HCT116 (cell line): ENCODE measurements around the gene PF4V1. TPM values are rescaled to one million over a fixed set of nuclear protein-coding genes. Genes with fewer than 3 reads are reported as not detected.

ENCODE experiments used
- ATAC-seq: fragments of 200-7000 bp; cut with Tn5 transposase; 2 replicates; pipeline ENCODE4 v1.9.1; 2020; ENCODE audit warnings: mild to moderate bottlenecking, moderate library complexity
- BruUV-seq: library from RNA; stranded (reverse); fragments of 400-500 nt; replicated peaks from 2 replicates; lab custom pipeline; 2021; lab: Mats Ljungman, UMichigan
- CTCF ChIA-PET: fragments of 300-600 bp; sonication (Branson Sonifier 250); formaldehyde crosslinking; loops from one replicate; lab custom pipeline; 2021; ENCODE audit warnings: antibody characterized with exemption; lab: Charles Lee
- POLR2A ChIA-PET: fragments of 300-600, 350-600 bp; sonication (Branson Sonifier 250); formaldehyde crosslinking; loops from one replicate; lab custom pipeline; 2021; ENCODE audit warnings: antibody characterized with exemption; lab: Charles Lee
- RAD21 ChIA-PET, 2 experiments: fragments of 300-600 bp; sonication (Branson Sonifier 250); formaldehyde crosslinking; loops; one replicate each; lab custom pipeline; 2023; ENCODE audit warnings: low total read pairs in 2 of 2; ENCODE audit not compliant: uncharacterized antibody in 2 of 2, unreplicated experiment in 2 of 2, low non-redundant PET in 1 of 2; lab: Charles Lee
- DNase-seq: peaks from one replicate; pipeline ENCODE4 v3.0.0-alpha.2; 2010; ENCODE audit warnings: low read depth, low spot score
- H2AFZ ChIP-seq: fragments of 200-600 bp; shearing (Covaris generic), sonication (generic); 2 replicates; pipeline ENCODE4 v1.6.1; 2017; ENCODE audit warnings: low read depth, mixed run types, mixed read lengths, antibody characterized with exemption, low read length; ENCODE audit not compliant: poor library complexity, severe bottlenecking
- H3K27ac ChIP-seq: 2 replicates; pipeline ENCODE4 v1.5.1; 2012; ENCODE audit warnings: low read depth, low read length
- H3K27me3 ChIP-seq: fragments of 200-600 bp; sonication (generic); 2 replicates; pipeline ENCODE4 v1.6.1; 2016; ENCODE audit warnings: mixed run types, low read length, mixed read lengths; ENCODE audit not compliant: insufficient read depth
- H3K36me3 ChIP-seq, 2 experiments: fragments of 200-500 bp in 1 of 2; fragments of 200-600 bp in 1 of 2; sonication (Bioruptor generic) in 1 of 2; sonication (generic) in 1 of 2; 2 replicates each; pipeline versions ENCODE4 v1.5.1 to v1.6.1; 2014 to 2016; ENCODE audit warnings: low read length in 2 of 2, inconsistent platforms in 1 of 2, mixed read lengths in 1 of 2, mixed run types in 1 of 2; ENCODE audit not compliant: insufficient read depth in 2 of 2, control insufficient read depth in 1 of 2
- H3K4me1 ChIP-seq, 2 experiments: fragments of 200-600 bp in 1 of 2; sonication (generic) in 1 of 2; 2 replicates each; pipeline versions ENCODE4 v1.5.1 to v1.6.1; 2012 to 2017; ENCODE audit warnings: low read length in 2 of 2, inconsistent platforms in 1 of 2, mild to moderate bottlenecking in 1 of 2, mixed read lengths in 1 of 2, mixed run types in 1 of 2, moderate library complexity in 1 of 2; ENCODE audit not compliant: insufficient read depth in 2 of 2, control insufficient read depth in 1 of 2
- H3K4me2 ChIP-seq: fragments of 200-600 bp; sonication (generic); 2 replicates; pipeline ENCODE4 v1.6.1; 2017; ENCODE audit warnings: mixed run types, low read length, mixed read lengths
- H3K4me3 ChIP-seq, 2 experiments: fragments of 200-600 bp in 1 of 2; sonication (generic) in 1 of 2; replicated peaks in 1 of 2; 2 replicates each; pipeline ENCODE4 v1.5.1; 2011 to 2016; ENCODE audit warnings: low read length in 2 of 2, control low read depth in 1 of 2, low read depth in 1 of 2, mild to moderate bottlenecking in 1 of 2, mixed read lengths in 1 of 2, mixed run types in 1 of 2
- H3K79me2 ChIP-seq: fragments of 200-600 bp; sonication (generic); 2 replicates; pipeline ENCODE4 v1.6.1; 2017; ENCODE audit warnings: mild to moderate bottlenecking, mixed run types, low read length, moderate library complexity, mixed read lengths; ENCODE audit not compliant: insufficient read depth
- H3K9ac ChIP-seq: fragments of 200-600 bp; sonication (generic); 2 replicates; pipeline ENCODE4 v1.6.1; 2016; ENCODE audit warnings: low read length, mixed read lengths
- H3K9me2 ChIP-seq: fragments of 200-600 bp; sonication (generic), shearing (Covaris generic); 2 replicates; pipeline ENCODE4 v1.6.1; 2017; ENCODE audit warnings: mixed run types, mild to moderate bottlenecking, moderate library complexity; ENCODE audit not compliant: insufficient read depth
- H3K9me3 ChIP-seq, 2 experiments: fragments of 200-500 bp in 1 of 2; fragments of 200-600 bp in 1 of 2; sonication (Bioruptor generic) in 1 of 2; sonication (generic) in 1 of 2; 2 replicates each; pipeline ENCODE4 v1.6.1; 2014 to 2017; ENCODE audit warnings: low read length in 2 of 2, mixed read lengths in 2 of 2, inconsistent platforms in 1 of 2, low read depth in 1 of 2, mild to moderate bottlenecking in 1 of 2, mixed run types in 1 of 2, moderate library complexity in 1 of 2; ENCODE audit not compliant: control insufficient read depth in 1 of 2, insufficient read depth in 1 of 2
- H4K20me1 ChIP-seq: fragments of 200-600 bp; sonication (generic), shearing (Covaris generic); 2 replicates; pipeline ENCODE4 v1.6.1; 2017; ENCODE audit warnings: mixed run types, mild to moderate bottlenecking, moderate library complexity; ENCODE audit not compliant: insufficient read depth
- ATF3 ChIP-seq: IDR thresholded peaks from 2 replicates; pipeline ENCODE4 v1.6.1; 2012
- CBX3 ChIP-seq: IDR thresholded peaks from 2 replicates; pipeline ENCODE4 v1.6.1; 2012; ENCODE audit warnings: low read depth
- CEBPB ChIP-seq: IDR thresholded peaks from 2 replicates; pipeline ENCODE4 v1.6.1; 2012; ENCODE audit warnings: low read depth
- EGR1 ChIP-seq: IDR thresholded peaks from 2 replicates; pipeline ENCODE4 v1.6.1; 2012; ENCODE audit warnings: low read depth
- ELF1 ChIP-seq: IDR thresholded peaks from 2 replicates; pipeline ENCODE4 v1.6.1; 2012; ENCODE audit warnings: low read depth, borderline replicate concordance
- EZH2 ChIP-seq: fragments of 200-600 bp; sonication (generic); IDR thresholded peaks from 2 replicates; pipeline ENCODE4 v1.6.1; 2017; ENCODE audit warnings: antibody characterized with exemption, mixed run types
- FOSL1 ChIP-seq: IDR thresholded peaks from 2 replicates; pipeline ENCODE4 v1.6.1; 2012; ENCODE audit warnings: low read depth
- JUND ChIP-seq: IDR thresholded peaks from 2 replicates; pipeline ENCODE4 v1.6.1; 2012
- POLR2A ChIP-seq: IDR thresholded peaks from 2 replicates; pipeline ENCODE4 v1.7.0; 2011; ENCODE audit warnings: borderline replicate concordance; ENCODE audit not compliant: insufficient read depth, insufficient read length; ENCODE audit errors: extremely low read depth
- POLR2AphosphoS5 ChIP-seq: IDR thresholded peaks from 2 replicates; pipeline ENCODE4 v1.6.1; 2011; ENCODE audit warnings: mild to moderate bottlenecking, low read depth, low read length, moderate library complexity
- SP1 ChIP-seq: IDR thresholded peaks from 2 replicates; pipeline ENCODE4 v1.6.1; 2012; ENCODE audit warnings: low read depth
- SRF ChIP-seq: IDR thresholded peaks from 2 replicates; pipeline ENCODE4 v1.6.1; 2012; ENCODE audit warnings: low read depth
- TCF7L2 ChIP-seq: IDR thresholded peaks from 2 replicates; pipeline ENCODE4 v1.7.0; 2011; ENCODE audit warnings: borderline replicate concordance, inconsistent platforms; ENCODE audit not compliant: insufficient read depth, insufficient read length; ENCODE audit errors: extremely low read depth
- YY1 ChIP-seq: IDR thresholded peaks from 2 replicates; pipeline ENCODE4 v1.6.1; 2011; ENCODE audit warnings: low read length, low read depth, moderate library complexity, mild to moderate bottlenecking; ENCODE audit not compliant: insufficient replicate concordance; ENCODE audit errors: extremely low read depth
- ZFX ChIP-seq: fragments of 450-650 bp; IDR thresholded peaks from 2 replicates; pipeline ENCODE4 v1.6.1; 2017
- intact Hi-C: fragments of 100-400 bp; cut with micrococcal nuclease; formaldehyde crosslinking; loops from 2 replicates; pipeline ENCODE4 v1.10.0; 2022
- total RNA-seq: library from RNA; stranded (reverse); gene quantifications from one replicate; pipeline ENCODE4 v1.2.1, GENCODE V29; 2021; ENCODE audit not compliant: unreplicated experiment
- TF ChIP-seq, protein P1 (sequence below): IDR thresholded peaks from 2 replicates; pipeline ENCODE4 v1.6.1; 2012; ENCODE audit warnings: low read depth
- TF ChIP-seq, protein P2 (sequence below): IDR thresholded peaks from 2 replicates; pipeline ENCODE4 v1.6.1; 2011; ENCODE audit warnings: mild to moderate bottlenecking, low read length, moderate library complexity; ENCODE audit not compliant: insufficient replicate concordance; ENCODE audit errors: extremely low read depth

PF4V1 gene
- total RNA-seq, 1 experiment from 2014 or later: not detected

DNA sequence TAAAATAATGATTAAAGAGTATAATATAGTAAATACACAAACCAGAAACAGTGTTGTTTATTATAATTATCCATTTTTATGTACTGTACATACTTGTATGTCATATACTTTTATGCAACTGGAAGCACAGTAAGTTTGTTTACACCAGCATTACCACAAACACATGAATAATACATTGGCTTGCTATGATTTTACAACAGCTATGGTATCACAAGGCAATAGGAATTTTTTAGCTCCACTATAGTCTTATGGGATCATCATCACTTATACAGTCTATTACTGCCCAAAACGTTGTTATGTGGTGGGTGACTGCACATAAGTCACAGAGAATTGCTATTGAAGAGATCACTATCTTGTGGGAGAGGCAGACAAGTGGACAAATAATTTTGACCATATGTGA, 1.8 kb upstream of the PF4V1 start:
- CTCF ChIA-PET: interaction anchor here (1.0 kb wide), 1 partner anchor 13 kb away, joined by 5 read pairs; no protein-coding TSS in a partner anchor
- Histone ChIP-seq H3K79me2 (no peaks in the 10 kb centered on the region), H3K9me3 (no peaks in the 10 kb centered on the region), H3K9me2 (no peaks in the 10 kb centered on the region), H3K36me3 (no peaks in the 10 kb centered on the region), H3K9ac (no peak overlapping the region), H3K27me3 (no peaks in the 10 kb centered on the region), H3K4me1 (no peaks in the 10 kb centered on the region), H3K27ac (no peak overlapping the region), H4K20me1 (no peaks in the 10 kb centered on the region), H2AFZ (no peak overlapping the region), H3K4me3 (no peak overlapping the region), H3K4me2 (no peak overlapping the region)
- ATAC-seq (no peak), DNase-seq (no peak)
- intact Hi-C loops: no loop called here
- no peak for TF ChIP-seq JUND
- TF ChIP-seq ATF3: no peak
- no peak for TF ChIP-seq FOSL1
- TF ChIP-seq SP1: no peak
- no peak for TF ChIP-seq CBX3
- no peak for TF ChIP-seq POLR2AphosphoS5
- no peak for TF ChIP-seq EZH2
- TF ChIP-seq SRF: no peak
- no peak for TF ChIP-seq ELF1
- POLR2A ChIA-PET: no interaction called here
- RAD21 ChIA-PET: no interaction called here
- BruUV-seq: no TSS peak

DNA sequence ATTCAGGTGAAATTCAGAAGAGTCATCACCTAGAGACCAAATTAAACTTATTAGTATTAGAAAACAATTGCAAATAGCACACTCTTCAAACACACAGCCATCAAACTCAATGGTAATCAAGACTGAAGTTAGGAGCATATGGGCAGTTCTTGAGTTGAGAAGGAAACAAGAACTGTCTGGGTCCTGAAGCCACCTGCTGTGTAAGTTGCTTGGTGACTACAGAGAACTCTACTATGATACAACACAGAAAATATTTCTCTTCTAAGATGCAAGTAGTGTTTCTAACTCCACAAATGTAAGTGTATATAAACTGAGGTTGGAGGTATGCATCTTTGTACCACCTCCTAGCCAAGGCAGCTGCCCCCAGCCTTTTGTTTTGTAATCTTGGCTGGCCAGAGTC, 325 bp upstream of the PF4V1 start:
- ChIA-PET CTCF (no interaction called here), RAD21 (no interaction called here), POLR2A (no interaction called here)
- H3K79me2 ChIP-seq: no peaks in the 10 kb centered on the region
- H4K20me1 ChIP-seq: no peaks in the 10 kb centered on the region
- BruUV-seq: no TSS peak
- H3K36me3 ChIP-seq: no peaks in the 10 kb centered on the region
- no peak overlapping the region for H3K27ac ChIP-seq
- H3K4me2 ChIP-seq: no peak overlapping the region
- no peak for DNase-seq
- no peak for ATAC-seq
- no peaks in the 10 kb centered on the region for H3K9me2 ChIP-seq
- no peaks in the 10 kb centered on the region for H3K27me3 ChIP-seq
- no peak overlapping the region for H2AFZ ChIP-seq
- no peak overlapping the region for H3K4me3 ChIP-seq
- no peaks in the 10 kb centered on the region for H3K4me1 ChIP-seq
- H3K9me3 ChIP-seq: no peaks in the 10 kb centered on the region
- intact Hi-C loops: no loop called here
- no peak overlapping the region for H3K9ac ChIP-seq
- no peak for TF ChIP-seq POLR2A
- TF ChIP-seq ATF3: no peak
- TF ChIP-seq SP1: no peak
- no peak for TF ChIP-seq YY1
- TF ChIP-seq, protein P1, sequence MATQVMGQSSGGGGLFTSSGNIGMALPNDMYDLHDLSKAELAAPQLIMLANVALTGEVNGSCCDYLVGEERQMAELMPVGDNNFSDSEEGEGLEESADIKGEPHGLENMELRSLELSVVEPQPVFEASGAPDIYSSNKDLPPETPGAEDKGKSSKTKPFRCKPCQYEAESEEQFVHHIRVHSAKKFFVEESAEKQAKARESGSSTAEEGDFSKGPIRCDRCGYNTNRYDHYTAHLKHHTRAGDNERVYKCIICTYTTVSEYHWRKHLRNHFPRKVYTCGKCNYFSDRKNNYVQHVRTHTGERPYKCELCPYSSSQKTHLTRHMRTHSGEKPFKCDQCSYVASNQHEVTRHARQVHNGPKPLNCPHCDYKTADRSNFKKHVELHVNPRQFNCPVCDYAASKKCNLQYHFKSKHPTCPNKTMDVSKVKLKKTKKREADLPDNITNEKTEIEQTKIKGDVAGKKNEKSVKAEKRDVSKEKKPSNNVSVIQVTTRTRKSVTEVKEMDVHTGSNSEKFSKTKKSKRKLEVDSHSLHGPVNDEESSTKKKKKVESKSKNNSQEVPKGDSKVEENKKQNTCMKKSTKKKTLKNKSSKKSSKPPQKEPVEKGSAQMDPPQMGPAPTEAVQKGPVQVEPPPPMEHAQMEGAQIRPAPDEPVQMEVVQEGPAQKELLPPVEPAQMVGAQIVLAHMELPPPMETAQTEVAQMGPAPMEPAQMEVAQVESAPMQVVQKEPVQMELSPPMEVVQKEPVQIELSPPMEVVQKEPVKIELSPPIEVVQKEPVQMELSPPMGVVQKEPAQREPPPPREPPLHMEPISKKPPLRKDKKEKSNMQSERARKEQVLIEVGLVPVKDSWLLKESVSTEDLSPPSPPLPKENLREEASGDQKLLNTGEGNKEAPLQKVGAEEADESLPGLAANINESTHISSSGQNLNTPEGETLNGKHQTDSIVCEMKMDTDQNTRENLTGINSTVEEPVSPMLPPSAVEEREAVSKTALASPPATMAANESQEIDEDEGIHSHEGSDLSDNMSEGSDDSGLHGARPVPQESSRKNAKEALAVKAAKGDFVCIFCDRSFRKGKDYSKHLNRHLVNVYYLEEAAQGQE: no peak
- TF ChIP-seq TCF7L2: no peak
- no peak for TF ChIP-seq CEBPB
- TF ChIP-seq ZFX: no peak
- TF ChIP-seq, protein P2, sequence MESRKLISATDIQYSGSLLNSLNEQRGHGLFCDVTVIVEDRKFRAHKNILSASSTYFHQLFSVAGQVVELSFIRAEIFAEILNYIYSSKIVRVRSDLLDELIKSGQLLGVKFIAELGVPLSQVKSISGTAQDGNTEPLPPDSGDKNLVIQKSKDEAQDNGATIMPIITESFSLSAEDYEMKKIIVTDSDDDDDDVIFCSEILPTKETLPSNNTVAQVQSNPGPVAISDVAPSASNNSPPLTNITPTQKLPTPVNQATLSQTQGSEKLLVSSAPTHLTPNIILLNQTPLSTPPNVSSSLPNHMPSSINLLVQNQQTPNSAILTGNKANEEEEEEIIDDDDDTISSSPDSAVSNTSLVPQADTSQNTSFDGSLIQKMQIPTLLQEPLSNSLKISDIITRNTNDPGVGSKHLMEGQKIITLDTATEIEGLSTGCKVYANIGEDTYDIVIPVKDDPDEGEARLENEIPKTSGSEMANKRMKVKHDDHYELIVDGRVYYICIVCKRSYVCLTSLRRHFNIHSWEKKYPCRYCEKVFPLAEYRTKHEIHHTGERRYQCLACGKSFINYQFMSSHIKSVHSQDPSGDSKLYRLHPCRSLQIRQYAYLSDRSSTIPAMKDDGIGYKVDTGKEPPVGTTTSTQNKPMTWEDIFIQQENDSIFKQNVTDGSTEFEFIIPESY: no peak
- no peak for TF ChIP-seq SRF
- no peak for TF ChIP-seq EGR1
- TF ChIP-seq FOSL1: no peak
